ENCODE results near the gene SLC51A.

- TF ChIP-seq, protein P1, sequence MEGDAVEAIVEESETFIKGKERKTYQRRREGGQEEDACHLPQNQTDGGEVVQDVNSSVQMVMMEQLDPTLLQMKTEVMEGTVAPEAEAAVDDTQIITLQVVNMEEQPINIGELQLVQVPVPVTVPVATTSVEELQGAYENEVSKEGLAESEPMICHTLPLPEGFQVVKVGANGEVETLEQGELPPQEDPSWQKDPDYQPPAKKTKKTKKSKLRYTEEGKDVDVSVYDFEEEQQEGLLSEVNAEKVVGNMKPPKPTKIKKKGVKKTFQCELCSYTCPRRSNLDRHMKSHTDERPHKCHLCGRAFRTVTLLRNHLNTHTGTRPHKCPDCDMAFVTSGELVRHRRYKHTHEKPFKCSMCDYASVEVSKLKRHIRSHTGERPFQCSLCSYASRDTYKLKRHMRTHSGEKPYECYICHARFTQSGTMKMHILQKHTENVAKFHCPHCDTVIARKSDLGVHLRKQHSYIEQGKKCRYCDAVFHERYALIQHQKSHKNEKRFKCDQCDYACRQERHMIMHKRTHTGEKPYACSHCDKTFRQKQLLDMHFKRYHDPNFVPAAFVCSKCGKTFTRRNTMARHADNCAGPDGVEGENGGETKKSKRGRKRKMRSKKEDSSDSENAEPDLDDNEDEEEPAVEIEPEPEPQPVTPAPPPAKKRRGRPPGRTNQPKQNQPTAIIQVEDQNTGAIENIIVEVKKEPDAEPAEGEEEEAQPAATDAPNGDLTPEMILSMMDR (IDR thresholded peaks at IDR 0.05 in 4 of 5, conservative IDR thresholded peaks at IDR 0.05 in 1 of 5): no peak
- no peak for TF ChIP-seq POLR2A (IDR thresholded peaks at IDR 0.05)
Measured at GRCh38 chr3:196270499-196270898, 54.2 kb downstream of the SLC51A start.
